Stimulated activated CD4-positive, alpha-beta T cell treated with anti-CD3 and anti-CD28 coated beads, TNF-alpha, amount 100 ng/mL, for 48 hours (primary cell): ENCODE results near the gene HOXD10.

ENCODE experiments used
- DNase-seq, 3 donors: peaks; one replicate each; pipeline ENCODE4 v3.0.0-alpha.2; 2020; ENCODE audit warnings: low read depth in 3 of 3

Gene HOXD10

GRCh38 chr2:176164611-176165369 is 48.2 kb downstream of the HOXD10 start:
- no peak for DNase-seq

GRCh38 chr2:176165370-176166050 is 48.9 kb downstream of the HOXD10 start:
- no peak for DNase-seq

- no peak for DNase-seq
These were observed 49.7 kb downstream of the HOXD10 start for GRCh38 chr2:176166272-176166671.

- no peak for DNase-seq
These were observed 50.8 kb downstream of the HOXD10 start for GRCh38 chr2:176167398-176167797.

GRCh38 chr2:176169181-176169580 is 52.6 kb downstream of the HOXD10 start:
- DNase-seq, result no peak
